SK-N-SH treated with all-trans-retinoic acid at 6 μM for 48 hours (cell line): ENCODE data around the gene AGRP.

Source experiments
- ATAC-seq: fragments of 200-7000 bp; cut with Tn5 transposase; 3 replicates; pipeline ENCODE4 v1.9.1; 2020; ENCODE audit warnings: mild to moderate bottlenecking, moderate library complexity
- ARNTL ChIP-seq: fragments of 450-650 bp; formaldehyde crosslinking; IDR thresholded peaks from 2 replicates; pipeline ENCODE4 v1.5.0; 2020; ENCODE audit warnings: low read depth, mild to moderate bottlenecking, moderate library complexity, borderline replicate concordance
- BACH2 ChIP-seq: fragments of 250-450 bp; sonication (Bioruptor Pico); IDR thresholded peaks from 2 replicates; pipeline ENCODE4 v1.9.0; 2021; ENCODE audit warnings: mild to moderate bottlenecking, borderline replicate concordance
- CREB5 ChIP-seq: fragments of 250-450 bp; sonication (Bioruptor Pico); IDR thresholded peaks from 2 replicates; pipeline ENCODE4 v1.5.1; 2020; ENCODE audit warnings: low read depth, mild to moderate bottlenecking, moderate library complexity
- CSDC2 ChIP-seq: fragments of 250-450 bp; sonication (Bioruptor Pico); IDR thresholded peaks from 2 replicates; pipeline ENCODE4 v1.5.0; 2020; ENCODE audit warnings: mild to moderate bottlenecking, moderate library complexity
- CSRNP3 ChIP-seq: fragments of 250-450 bp; sonication (Bioruptor Pico); IDR thresholded peaks from 2 replicates; pipeline ENCODE4 v1.5.1; 2021; ENCODE audit warnings: mild to moderate bottlenecking, moderate library complexity
- ESRRG ChIP-seq: fragments of 250-450 bp; sonication (Bioruptor Pico); IDR thresholded peaks from 2 replicates; pipeline ENCODE4 v1.6.1; 2021; ENCODE audit warnings: mild to moderate bottlenecking
- GLIS3 ChIP-seq: fragments of 250-450 bp; sonication (Bioruptor Pico); IDR thresholded peaks from 2 replicates; pipeline ENCODE4 v1.5.0; 2020; ENCODE audit warnings: mild to moderate bottlenecking, moderate library complexity
- ISL1 ChIP-seq: fragments of 250-450 bp; sonication (Bioruptor Pico); IDR thresholded peaks from 2 replicates; pipeline ENCODE4 v2.1.2; 2022; ENCODE audit warnings: mild to moderate bottlenecking, moderate library complexity
- PATZ1 ChIP-seq: fragments of 250-450 bp; sonication (Bioruptor Pico); IDR thresholded peaks from 2 replicates; pipeline ENCODE4 v1.8.0; 2020; ENCODE audit warnings: mild to moderate bottlenecking, moderate library complexity, borderline replicate concordance
- PPARA ChIP-seq: fragments of 250-450 bp; sonication (Bioruptor Pico); IDR thresholded peaks from 2 replicates; pipeline ENCODE4 v1.5.0; 2020; ENCODE audit warnings: mild to moderate bottlenecking, borderline replicate concordance
- SNAI2 ChIP-seq: fragments of 250-450 bp; sonication (Bioruptor Pico); IDR thresholded peaks from 2 replicates; pipeline ENCODE4 v1.5.0; 2020; ENCODE audit warnings: mild to moderate bottlenecking, moderate library complexity
- TCF4 ChIP-seq: fragments of 250-450 bp; sonication (Bioruptor Pico); IDR thresholded peaks from 2 replicates; pipeline ENCODE4 v1.8.0; 2021; ENCODE audit warnings: mild to moderate bottlenecking, moderate library complexity, borderline replicate concordance
- TOX ChIP-seq: fragments of 250-450 bp; sonication (Bioruptor Pico); IDR thresholded peaks from 2 replicates; pipeline ENCODE4 v1.8.0; 2021; ENCODE audit warnings: mild to moderate bottlenecking, moderate library complexity, borderline replicate concordance
- ZFP3 ChIP-seq: fragments of 250-450 bp; sonication (Bioruptor Pico); IDR thresholded peaks from 2 replicates; pipeline ENCODE4 v1.5.0; 2020; ENCODE audit warnings: mild to moderate bottlenecking, moderate library complexity
- ZFP30 ChIP-seq: fragments of 450-650 bp; formaldehyde crosslinking; IDR thresholded peaks from 2 replicates; pipeline ENCODE4 v1.5.0; 2022; ENCODE audit warnings: mild to moderate bottlenecking, moderate library complexity
- ZNF565 ChIP-seq: fragments of 450-650 bp; formaldehyde crosslinking; conservative IDR thresholded peaks from 2 replicates; pipeline ENCODE4 v1.5.0; 2020; ENCODE audit warnings: low read depth, mild to moderate bottlenecking, moderate library complexity
- ZNF70 ChIP-seq: fragments of 450-650 bp; formaldehyde crosslinking; IDR thresholded peaks from 2 replicates; pipeline ENCODE4 v1.5.0; 2020; ENCODE audit warnings: mild to moderate bottlenecking, moderate library complexity
- ZNF8 ChIP-seq: fragments of 450-650 bp; formaldehyde crosslinking; IDR thresholded peaks from 2 replicates; pipeline ENCODE4 v1.5.0; 2020; ENCODE audit warnings: mild to moderate bottlenecking, moderate library complexity
- TF ChIP-seq, protein P1 (sequence below): fragments of 250-450 bp; sonication (Bioruptor Pico); IDR thresholded peaks from 2 replicates; pipeline ENCODE4 v1.8.0; 2021; ENCODE audit warnings: low read depth, mild to moderate bottlenecking, moderate library complexity, borderline replicate concordance
- TF ChIP-seq, protein P2 (sequence below): fragments of 250-450 bp; sonication (Bioruptor Pico); IDR thresholded peaks from 2 replicates; pipeline ENCODE4 v1.5.0; 2020; ENCODE audit warnings: mild to moderate bottlenecking, moderate library complexity

Gene AGRP

GRCh38 chr16:67462279-67462655, 21.1 kb downstream of the AGRP start (continued):
- TF ChIP-seq, protein P1, sequence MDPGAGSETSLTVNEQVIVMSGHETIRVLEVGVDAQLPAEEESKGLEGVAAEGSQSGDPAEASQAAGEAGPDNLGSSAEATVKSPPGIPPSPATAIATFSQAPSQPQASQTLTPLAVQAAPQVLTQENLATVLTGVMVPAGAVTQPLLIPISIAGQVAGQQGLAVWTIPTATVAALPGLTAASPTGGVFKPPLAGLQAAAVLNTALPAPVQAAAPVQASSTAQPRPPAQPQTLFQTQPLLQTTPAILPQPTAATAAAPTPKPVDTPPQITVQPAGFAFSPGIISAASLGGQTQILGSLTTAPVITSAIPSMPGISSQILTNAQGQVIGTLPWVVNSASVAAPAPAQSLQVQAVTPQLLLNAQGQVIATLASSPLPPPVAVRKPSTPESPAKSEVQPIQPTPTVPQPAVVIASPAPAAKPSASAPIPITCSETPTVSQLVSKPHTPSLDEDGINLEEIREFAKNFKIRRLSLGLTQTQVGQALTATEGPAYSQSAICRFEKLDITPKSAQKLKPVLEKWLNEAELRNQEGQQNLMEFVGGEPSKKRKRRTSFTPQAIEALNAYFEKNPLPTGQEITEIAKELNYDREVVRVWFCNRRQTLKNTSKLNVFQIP (CRISPR knock-in tag): no peak
- no peak for TF ChIP-seq GLIS3 (CRISPR knock-in tag)
- no peak for TF ChIP-seq ZNF70 (CRISPR knock-in tag)
- TF ChIP-seq BACH2 (CRISPR knock-in tag): no peak
- TF ChIP-seq CSRNP3 (CRISPR knock-in tag): no peak
- TF ChIP-seq, protein P2, sequence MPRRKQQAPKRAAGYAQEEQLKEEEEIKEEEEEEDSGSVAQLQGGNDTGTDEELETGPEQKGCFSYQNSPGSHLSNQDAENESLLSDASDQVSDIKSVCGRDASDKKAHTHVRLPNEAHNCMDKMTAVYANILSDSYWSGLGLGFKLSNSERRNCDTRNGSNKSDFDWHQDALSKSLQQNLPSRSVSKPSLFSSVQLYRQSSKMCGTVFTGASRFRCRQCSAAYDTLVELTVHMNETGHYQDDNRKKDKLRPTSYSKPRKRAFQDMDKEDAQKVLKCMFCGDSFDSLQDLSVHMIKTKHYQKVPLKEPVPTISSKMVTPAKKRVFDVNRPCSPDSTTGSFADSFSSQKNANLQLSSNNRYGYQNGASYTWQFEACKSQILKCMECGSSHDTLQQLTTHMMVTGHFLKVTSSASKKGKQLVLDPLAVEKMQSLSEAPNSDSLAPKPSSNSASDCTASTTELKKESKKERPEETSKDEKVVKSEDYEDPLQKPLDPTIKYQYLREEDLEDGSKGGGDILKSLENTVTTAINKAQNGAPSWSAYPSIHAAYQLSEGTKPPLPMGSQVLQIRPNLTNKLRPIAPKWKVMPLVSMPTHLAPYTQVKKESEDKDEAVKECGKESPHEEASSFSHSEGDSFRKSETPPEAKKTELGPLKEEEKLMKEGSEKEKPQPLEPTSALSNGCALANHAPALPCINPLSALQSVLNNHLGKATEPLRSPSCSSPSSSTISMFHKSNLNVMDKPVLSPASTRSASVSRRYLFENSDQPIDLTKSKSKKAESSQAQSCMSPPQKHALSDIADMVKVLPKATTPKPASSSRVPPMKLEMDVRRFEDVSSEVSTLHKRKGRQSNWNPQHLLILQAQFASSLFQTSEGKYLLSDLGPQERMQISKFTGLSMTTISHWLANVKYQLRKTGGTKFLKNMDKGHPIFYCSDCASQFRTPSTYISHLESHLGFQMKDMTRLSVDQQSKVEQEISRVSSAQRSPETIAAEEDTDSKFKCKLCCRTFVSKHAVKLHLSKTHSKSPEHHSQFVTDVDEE (CRISPR knock-in tag): no peak
- TF ChIP-seq ZFP3 (CRISPR knock-in tag): no peak

- no peak for ATAC-seq
- TF ChIP-seq, protein P2 (CRISPR knock-in tag): no peak
- TF ChIP-seq CSDC2 (CRISPR knock-in tag) (no peak), ZNF8 (no peak), ZNF70 (CRISPR knock-in tag) (no peak), ZFP30 (CRISPR knock-in tag) (no peak), CREB5 (CRISPR knock-in tag) (no peak), ISL1 (CRISPR knock-in tag) (no peak), TCF4 (CRISPR knock-in tag) (no peak), ZNF565 (CRISPR knock-in tag) (no peak), PPARA (CRISPR knock-in tag) (no peak), CSRNP3 (CRISPR knock-in tag) (no peak), PATZ1 (CRISPR knock-in tag) (no peak), ARNTL (CRISPR knock-in tag) (no peak), BACH2 (CRISPR knock-in tag) (no peak), SNAI2 (CRISPR knock-in tag) (no peak), ZFP3 (CRISPR knock-in tag) (no peak), ESRRG (CRISPR knock-in tag) (no peak), TOX (no peak)
- TF ChIP-seq, protein P1 (CRISPR knock-in tag): no peak
- TF ChIP-seq, all 23 proteins: peak for 0
These were observed 21.6 kb downstream of the AGRP start for GRCh38 chr16:67461600-67462278.
